HK-2 (cell line): ENCODE data around the gene CABP4.

Source experiments
- DNase-seq: peaks from one replicate; pipeline ENCODE4 v3.0.0-alpha.2; 2018; ENCODE audit not compliant: unreplicated experiment

Gene CABP4

GRCh38 chr11:67435727-67436458, 19.3 kb upstream of the CABP4 start:
- DNase-seq = no peak

GRCh38 chr11:67436459-67437081, 18.6 kb upstream of the CABP4 start:
- no peak for DNase-seq

- no peak for DNase-seq
These were observed 17.9 kb upstream of the CABP4 start, which contains the start of gene PTPRCAP for GRCh38 chr11:67437082-67437808. Gene PTPRCAP (minus strand): TSS chr11:67437682. CDS start chr11:67437619, 63 bp downstream.

- no peak for DNase-seq
These were observed 17.4 kb upstream of the CABP4 start for GRCh38 chr11:67437809-67438157.

- no peak for DNase-seq
These were observed 16.8 kb upstream of the CABP4 start for GRCh38 chr11:67438158-67438902.

GRCh38 chr11:67439321-67440228, 15.6 kb upstream of the CABP4 start:
- DNase-seq = no peak

- no peak for DNase-seq
These were observed 14.7 kb upstream of the CABP4 start for GRCh38 chr11:67440229-67441097.

GRCh38 chr11:67441098-67441563, 14.0 kb upstream of the CABP4 start:
- DNase-seq = no peak

GRCh38 chr11:67441731-67442351, 13.3 kb upstream of the CABP4 start:
- DNase-seq = no peak

GRCh38 chr11:67442504-67443404, 12.4 kb upstream of the CABP4 start:
- no peak for DNase-seq

GRCh38 chr11:67445515-67445914, 9.6 kb upstream of the CABP4 start:
- DNase-seq = no peak

GRCh38 chr11:67448220-67448609, 6.9 kb upstream of the CABP4 start:
- no peak for DNase-seq

GRCh38 chr11:67449116-67449844, 5.9 kb upstream of the CABP4 start:
- DNase-seq = no peak

- DNase-seq = no peak
These were observed 4.1 kb upstream of the CABP4 start for GRCh38 chr11:67450796-67451657.

GRCh38 chr11:67451658-67451976, 3.5 kb upstream of the CABP4 start:
- DNase-seq = no peak

GRCh38 chr11:67452141-67452952, 2.8 kb upstream of the CABP4 start, which contains the start of gene GPR152:
Gene GPR152 (minus strand): TSS chr11:67452729. CDS start chr11:67452724, 5 bp downstream.
- DNase-seq = no peak
